ENCODE results near the gene FHIT.

GRCh38 chr3:60140160-60140559 is 1111.1 kb downstream of the FHIT start:
- TF ChIP-seq, protein P1, sequence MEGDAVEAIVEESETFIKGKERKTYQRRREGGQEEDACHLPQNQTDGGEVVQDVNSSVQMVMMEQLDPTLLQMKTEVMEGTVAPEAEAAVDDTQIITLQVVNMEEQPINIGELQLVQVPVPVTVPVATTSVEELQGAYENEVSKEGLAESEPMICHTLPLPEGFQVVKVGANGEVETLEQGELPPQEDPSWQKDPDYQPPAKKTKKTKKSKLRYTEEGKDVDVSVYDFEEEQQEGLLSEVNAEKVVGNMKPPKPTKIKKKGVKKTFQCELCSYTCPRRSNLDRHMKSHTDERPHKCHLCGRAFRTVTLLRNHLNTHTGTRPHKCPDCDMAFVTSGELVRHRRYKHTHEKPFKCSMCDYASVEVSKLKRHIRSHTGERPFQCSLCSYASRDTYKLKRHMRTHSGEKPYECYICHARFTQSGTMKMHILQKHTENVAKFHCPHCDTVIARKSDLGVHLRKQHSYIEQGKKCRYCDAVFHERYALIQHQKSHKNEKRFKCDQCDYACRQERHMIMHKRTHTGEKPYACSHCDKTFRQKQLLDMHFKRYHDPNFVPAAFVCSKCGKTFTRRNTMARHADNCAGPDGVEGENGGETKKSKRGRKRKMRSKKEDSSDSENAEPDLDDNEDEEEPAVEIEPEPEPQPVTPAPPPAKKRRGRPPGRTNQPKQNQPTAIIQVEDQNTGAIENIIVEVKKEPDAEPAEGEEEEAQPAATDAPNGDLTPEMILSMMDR (IDR thresholded peaks at IDR 0.05), result no peak
- TF ChIP-seq POLR2A (IDR thresholded peaks at IDR 0.05; ENCODE audit: low read depth), result no peak
- no peak for TF ChIP-seq EP300 (IDR thresholded peaks at IDR 0.05)
- no peak for TF ChIP-seq POLR2AphosphoS5 (IDR thresholded peaks at IDR 0.05)

All from esophagus muscularis mucosa (tissue), 4 donors.